Measurements from ENCODE around the gene ARL8B.
A peak's percentile ranks its signal among the peaks of the same experiment; 100 is the strongest.
"Not testable (repeated sequence)": the region's sequence is repeated elsewhere in the genome, so short reads cannot be mapped to it uniquely, and the experiment has no call there.

ARL8B gene

GRCh38 chr3:5112043-5112442 is 10.0 kb upstream of the ARL8B start:
- no peak for DNase-seq

- DNase-seq, result not testable (repeated sequence)
These were observed 8.4 kb upstream of the ARL8B start for GRCh38 chr3:5113726-5114125.

GRCh38 chr3:5115506-5116162 is 6.5 kb upstream of the ARL8B start:
- no peak for DNase-seq

- DNase-seq, result no peak
These were observed 5.6 kb upstream of the ARL8B start for GRCh38 chr3:5116538-5116937.

GRCh38 chr3:5120446-5120845 is 1.6 kb upstream of the ARL8B start:
- no peak for DNase-seq

GRCh38 chr3:5122741-5123706 is 932 bp downstream of the ARL8B start:
- peak; percentile 40 for DNase-seq

GRCh38 chr3:5123937-5124336 is 1.8 kb downstream of the ARL8B start:
- DNase-seq, result no peak

- DNase-seq, result no peak
These were observed 4.5 kb downstream of the ARL8B start for GRCh38 chr3:5126586-5126985.

GRCh38 chr3:5128849-5129248 is 6.8 kb downstream of the ARL8B start:
- no peak for DNase-seq

- no peak for DNase-seq
These were observed 11.3 kb downstream of the ARL8B start for GRCh38 chr3:5133239-5134018.

- no peak for DNase-seq
These were observed 11.9 kb downstream of the ARL8B start for GRCh38 chr3:5134019-5134391.

GRCh38 chr3:5134499-5134898 is 12.4 kb downstream of the ARL8B start:
- DNase-seq, result no peak

- DNase-seq, result peak; percentile 7
These were observed 14.3 kb downstream of the ARL8B start for GRCh38 chr3:5136211-5136918.

- DNase-seq, result no peak
These were observed 14.9 kb downstream of the ARL8B start for GRCh38 chr3:5136919-5137429.

GRCh38 chr3:5138214-5138981 is 16.3 kb downstream of the ARL8B start:
- DNase-seq, result no peak

- no peak for DNase-seq
These were observed 18.1 kb downstream of the ARL8B start for GRCh38 chr3:5140230-5140621.

- no peak for DNase-seq
These were observed 18.7 kb downstream of the ARL8B start for GRCh38 chr3:5140839-5141238.

- DNase-seq, result no peak
These were observed 19.7 kb downstream of the ARL8B start for GRCh38 chr3:5141760-5142159.

GRCh38 chr3:5143464-5143863 is 21.4 kb downstream of the ARL8B start:
- no peak for DNase-seq

GRCh38 chr3:5144316-5144994 is 22.4 kb downstream of the ARL8B start:
- no peak for DNase-seq

- DNase-seq, result no peak
These were observed 23.0 kb downstream of the ARL8B start for GRCh38 chr3:5145120-5145519.

All from RPMI8226 (cell line).